ENCODE measurements around the gene BTBD9.
A peak's percentile ranks its signal among the peaks of the same experiment; 100 is the strongest.

BTBD9 gene

DNA sequence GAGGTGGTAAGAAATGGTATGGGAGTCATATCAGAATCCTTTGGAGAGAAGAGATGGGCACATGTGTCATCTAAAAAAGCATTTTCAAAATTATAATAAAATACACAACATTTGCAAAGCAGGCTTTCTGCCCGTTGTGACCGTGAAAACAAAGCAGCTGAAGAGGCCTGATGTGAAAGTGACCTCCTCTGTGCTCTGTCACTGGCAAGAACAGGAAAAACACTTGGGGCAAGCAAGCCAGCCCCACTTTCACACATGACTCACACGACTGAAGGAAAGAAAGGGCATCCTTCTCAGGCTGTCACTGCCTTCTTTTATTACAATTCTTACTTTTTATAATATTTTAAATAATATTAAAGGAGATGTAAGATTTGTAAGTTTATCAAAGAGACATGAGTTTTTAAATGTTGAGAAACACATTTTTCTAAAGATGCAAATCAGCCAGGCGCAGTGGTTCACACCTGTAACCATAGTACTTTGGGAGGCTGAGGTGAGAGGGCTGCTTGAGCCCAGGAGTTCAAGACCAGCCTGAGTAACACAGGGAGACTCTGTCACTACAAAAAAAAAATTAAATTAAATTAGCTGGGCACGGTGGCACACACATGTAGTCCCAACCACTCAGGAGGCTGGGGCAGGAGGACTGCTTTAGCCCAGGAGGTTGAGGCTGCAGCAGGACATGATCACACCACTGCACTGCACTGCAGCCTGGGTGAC lies 143.7 kb downstream of the BTBD9 start:
- no peaks in the 10 kb centered on the region for H3K36me3 Mint-ChIP-seq (ENCODE audit: low read depth)
- intact Hi-C loops (cut with micrococcal nuclease), result loop anchor here (10.0 kb wide), 1 partner anchor 1011 kb away; no protein-coding TSS in a partner anchor
- H3K27me3 Mint-ChIP-seq, result no peaks in the 10 kb centered on the region
- no peak overlapping the region for H3K27ac Mint-ChIP-seq
- H3K9me3 Mint-ChIP-seq, result no peaks in the 10 kb centered on the region
- H3K4me1 Mint-ChIP-seq (ENCODE audit: low read depth), result no peaks in the 10 kb centered on the region
- no peak overlapping the region for H3K4me3 Mint-ChIP-seq

DNA sequence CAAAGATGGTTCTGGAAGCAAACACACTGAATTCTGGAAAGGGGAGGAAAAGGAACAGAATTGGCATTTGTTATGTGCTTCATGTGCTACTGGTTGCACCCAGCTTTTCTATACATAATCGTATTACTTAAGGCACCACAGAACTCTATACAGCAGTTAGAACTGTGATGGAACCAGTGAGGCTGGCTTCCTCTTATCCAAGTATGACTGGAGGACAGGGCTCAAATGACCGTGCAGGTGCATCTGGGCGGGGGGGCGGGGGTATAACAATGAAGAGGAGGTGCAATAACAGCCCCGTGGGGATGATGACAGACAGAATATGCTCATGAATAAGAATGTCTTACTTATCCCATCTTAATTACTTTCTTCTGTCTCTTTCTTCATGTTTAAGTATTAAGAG lies 144.2 kb downstream of the BTBD9 start:
- H3K36me3 Mint-ChIP-seq (ENCODE audit: low read depth), result no peaks in the 10 kb centered on the region
- H3K4me3 Mint-ChIP-seq, result no peak overlapping the region
- no peaks in the 10 kb centered on the region for H3K9me3 Mint-ChIP-seq
- intact Hi-C loops (cut with micrococcal nuclease), result loop anchor here (10.0 kb wide), 1 partner anchor 1011 kb away; no protein-coding TSS in a partner anchor
- H3K4me1 Mint-ChIP-seq (ENCODE audit: low read depth), result no peaks in the 10 kb centered on the region
- no peak overlapping the region for H3K27ac Mint-ChIP-seq
- H3K27me3 Mint-ChIP-seq, result no peaks in the 10 kb centered on the region

DNA sequence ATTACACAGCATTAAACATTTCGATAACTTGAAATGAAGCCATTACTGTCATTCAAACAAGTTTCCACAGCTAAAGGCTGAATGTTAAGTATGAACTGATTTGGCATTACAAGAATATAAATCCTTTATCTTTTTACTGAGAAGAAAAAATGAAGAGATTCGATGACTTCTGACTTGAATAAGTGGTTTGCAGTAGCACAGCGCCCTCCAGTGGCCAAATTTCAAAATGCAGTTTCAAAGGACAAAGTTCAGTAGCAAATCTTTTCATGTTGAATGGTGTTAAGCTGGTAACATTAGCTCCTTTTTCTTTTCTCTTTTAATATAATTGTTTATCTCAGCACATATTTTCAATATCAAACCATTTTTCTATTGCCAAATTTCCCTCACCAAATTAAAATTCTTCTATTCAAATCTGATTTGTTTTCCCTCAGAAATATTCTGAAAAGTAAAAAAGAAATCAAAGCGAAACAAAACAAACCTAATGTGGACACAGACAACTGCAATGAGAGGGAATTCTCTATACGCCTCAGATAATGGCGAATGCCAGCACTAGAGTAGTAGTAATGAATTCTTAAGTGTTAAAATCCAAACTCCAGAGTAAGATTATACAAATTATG lies 145.7 kb downstream of the BTBD9 start:
- no peaks in the 10 kb centered on the region for H3K4me1 Mint-ChIP-seq (ENCODE audit: low read depth)
- intact Hi-C loops (cut with micrococcal nuclease), result loop anchor here (5.0 to 10.0 kb wide), 3 partner anchors 462 to 1009 kb away; no protein-coding TSS in a partner anchor
- no peak overlapping the region for H3K4me3 Mint-ChIP-seq
- H3K9me3 Mint-ChIP-seq, result no peaks in the 10 kb centered on the region
- H3K27ac Mint-ChIP-seq, result no peak overlapping the region
- no peaks in the 10 kb centered on the region for H3K27me3 Mint-ChIP-seq
- no peaks in the 10 kb centered on the region for H3K36me3 Mint-ChIP-seq (ENCODE audit: low read depth)

DNA sequence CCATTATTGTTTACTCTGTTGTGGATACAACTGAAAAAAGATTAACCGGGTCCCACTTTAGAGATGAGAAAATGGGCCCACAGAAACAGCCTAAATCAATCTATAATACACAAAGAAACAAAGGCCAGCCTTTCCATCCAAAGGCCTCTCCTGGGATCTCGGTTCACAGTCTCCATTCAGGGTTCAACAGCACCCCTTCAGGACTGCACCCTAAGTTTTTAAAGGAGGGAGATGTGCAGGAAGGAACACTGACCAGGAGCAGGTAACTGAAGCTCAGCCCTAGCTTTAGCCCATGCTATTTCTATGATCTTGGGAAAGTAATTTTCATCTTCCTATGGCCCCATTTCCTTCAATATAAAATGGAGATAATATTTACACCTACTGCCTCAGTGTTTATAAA lies 147.7 kb downstream of the BTBD9 start:
- intact Hi-C loops (cut with micrococcal nuclease), result loop anchor here (5.0 to 10.0 kb wide), 3 partner anchors 460 to 1007 kb away; no protein-coding TSS in a partner anchor
- Mint-ChIP-seq H3K27ac (no peak overlapping the region), H3K36me3 (ENCODE audit: low read depth) (no peaks in the 10 kb centered on the region), H3K9me3 (no peaks in the 10 kb centered on the region), H3K27me3 (no peaks in the 10 kb centered on the region), H3K4me1 (ENCODE audit: low read depth) (no peaks in the 10 kb centered on the region), H3K4me3 (no peak overlapping the region)

DNA sequence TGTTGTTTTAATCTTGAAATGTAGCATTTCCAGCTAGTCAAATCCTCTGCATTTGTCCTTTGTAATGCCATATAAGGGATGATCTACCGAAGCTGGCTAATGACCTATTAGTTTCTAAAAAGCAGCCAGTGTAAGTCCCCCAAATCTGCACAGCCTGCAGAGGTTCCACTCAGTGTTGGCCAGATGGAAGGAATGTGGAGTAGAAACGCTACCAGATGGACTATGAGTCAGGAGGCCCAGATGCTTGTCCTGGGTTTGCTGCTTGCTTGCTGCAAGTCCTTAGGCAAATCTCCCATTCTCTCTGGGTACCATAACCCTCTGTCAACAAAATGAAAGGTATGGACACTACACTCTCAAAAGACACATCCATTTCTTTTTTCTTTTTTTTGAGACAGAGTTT lies 149.8 kb downstream of the BTBD9 start:
- intact Hi-C loops (cut with micrococcal nuclease), result loop anchor here (5.0 to 10.0 kb wide), 3 partner anchors 458 to 1005 kb away; no protein-coding TSS in a partner anchor
- Mint-ChIP-seq H3K9me3 (peaks cover 8% of the 10 kb centered on the region), H3K27ac (no peak overlapping the region), H3K36me3 (ENCODE audit: low read depth) (peaks cover 6% of the 10 kb centered on the region), H3K27me3 (no peaks in the 10 kb centered on the region), H3K4me1 (ENCODE audit: low read depth) (peaks cover 2% of the 10 kb centered on the region), H3K4me3 (no peak overlapping the region)

DNA sequence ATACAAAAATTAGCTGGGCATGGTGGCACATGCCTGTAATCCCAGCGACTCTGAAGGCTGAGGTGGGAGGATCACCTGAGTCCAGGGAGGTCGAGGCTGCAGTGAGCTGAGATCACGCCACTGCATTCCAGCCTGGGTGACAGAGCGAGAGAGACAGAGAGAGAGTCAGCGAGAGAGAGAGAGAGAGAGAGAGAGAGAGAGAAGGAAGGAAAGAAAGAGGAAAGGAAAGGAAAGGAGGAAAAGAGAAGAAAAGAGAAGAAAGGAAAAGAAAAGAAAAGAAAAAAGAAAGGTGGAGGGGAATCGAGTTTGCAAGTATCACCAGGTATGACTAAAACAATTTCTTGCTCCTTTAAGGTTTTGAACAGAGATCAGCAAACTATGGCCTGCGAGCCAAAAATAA lies 152.3 kb downstream of the BTBD9 start:
- Mint-ChIP-seq H3K36me3 (ENCODE audit: low read depth) (peaks cover 6% of the 10 kb centered on the region), H3K27me3 (no peaks in the 10 kb centered on the region), H3K4me3 (no peak overlapping the region), H3K9me3 (peaks cover 8% of the 10 kb centered on the region), H3K4me1 (ENCODE audit: low read depth) (peaks cover 5% of the 10 kb centered on the region), H3K27ac (no peak overlapping the region)
- intact Hi-C loops (cut with micrococcal nuclease), result no loop called here

DNA sequence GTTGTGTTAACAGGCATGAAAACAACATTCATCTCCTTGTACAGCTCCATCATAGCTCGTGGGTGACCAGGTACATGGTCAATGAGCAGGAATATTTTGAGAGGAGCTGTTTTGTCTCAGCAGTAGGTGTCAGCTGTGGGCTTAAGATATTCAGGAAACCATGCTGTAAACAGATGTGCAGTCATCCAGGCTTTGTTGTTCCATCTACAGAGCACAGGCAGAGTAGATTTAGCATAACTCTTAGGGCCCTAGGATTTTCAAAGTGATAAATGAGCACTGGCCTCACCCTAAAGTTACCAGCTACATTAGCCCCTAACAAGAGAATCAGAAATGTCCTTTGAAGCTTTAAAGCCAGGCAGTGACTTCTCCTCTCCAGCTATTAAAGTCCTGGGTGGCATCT lies 154.2 kb downstream of the BTBD9 start:
- Mint-ChIP-seq H3K4me1 (ENCODE audit: low read depth) (peaks cover 5% of the 10 kb centered on the region), H3K4me3 (no peak overlapping the region), H3K27ac (no peak overlapping the region), H3K9me3 (peaks cover 8% of the 10 kb centered on the region), H3K36me3 (ENCODE audit: low read depth) (peaks cover 6% of the 10 kb centered on the region), H3K27me3 (no peaks in the 10 kb centered on the region)
- intact Hi-C loops (cut with micrococcal nuclease), result no loop called here

DNA sequence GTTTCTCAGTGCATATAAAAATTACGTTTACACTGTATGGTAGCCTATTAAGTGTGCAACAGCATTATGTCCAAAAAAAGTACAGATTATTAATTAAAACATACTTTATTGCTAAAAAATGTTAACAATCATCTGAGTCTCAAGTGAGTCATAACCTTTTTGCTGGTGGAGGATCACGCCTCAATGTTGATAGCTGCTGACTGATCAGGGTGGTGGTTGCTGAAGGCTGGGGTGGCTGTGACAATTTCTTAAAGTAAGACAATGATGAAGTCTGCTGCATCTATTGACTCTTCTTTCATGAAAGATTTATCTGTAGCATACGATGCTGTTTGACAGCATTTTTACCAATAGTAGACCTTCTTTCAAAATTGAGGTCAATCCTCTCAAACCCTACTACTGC lies 155.1 kb downstream of the BTBD9 start:
- Mint-ChIP-seq H3K4me3 (no peak overlapping the region), H3K27me3 (no peaks in the 10 kb centered on the region), H3K4me1 (ENCODE audit: low read depth) (peaks cover 5% of the 10 kb centered on the region), H3K27ac (no peak overlapping the region), H3K9me3 (peaks cover 8% of the 10 kb centered on the region), H3K36me3 (ENCODE audit: low read depth) (peaks cover 6% of the 10 kb centered on the region)
- intact Hi-C loops (cut with micrococcal nuclease), result no loop called here

DNA sequence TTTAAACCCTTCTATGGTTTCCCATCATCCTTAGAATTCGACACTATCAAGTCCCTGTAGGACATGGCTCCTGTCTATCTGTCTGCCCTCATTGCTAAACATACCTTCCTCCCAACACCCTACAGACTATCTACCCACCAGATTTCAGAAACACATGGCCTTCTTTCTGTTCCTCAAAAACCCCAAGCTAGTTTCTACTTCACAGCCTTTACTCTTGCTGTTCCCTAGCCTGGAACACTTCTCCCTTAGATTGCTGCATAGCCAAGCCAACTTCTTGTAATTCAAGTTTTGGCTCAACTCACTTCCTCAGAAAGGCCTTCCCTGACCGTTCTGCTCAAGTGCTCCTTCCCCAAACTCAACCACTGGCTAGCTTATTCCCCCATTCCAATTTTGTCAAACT lies 156.2 kb downstream of the BTBD9 start:
- peaks cover 5% of the 10 kb centered on the region for H3K4me1 Mint-ChIP-seq (ENCODE audit: low read depth)
- H3K27ac Mint-ChIP-seq, result no peak overlapping the region
- no peaks in the 10 kb centered on the region for H3K27me3 Mint-ChIP-seq
- intact Hi-C loops (cut with micrococcal nuclease), result no loop called here
- H3K36me3 Mint-ChIP-seq (ENCODE audit: low read depth), result peaks cover 6% of the 10 kb centered on the region
- H3K4me3 Mint-ChIP-seq, result no peak overlapping the region
- peaks cover 8% of the 10 kb centered on the region for H3K9me3 Mint-ChIP-seq

DNA sequence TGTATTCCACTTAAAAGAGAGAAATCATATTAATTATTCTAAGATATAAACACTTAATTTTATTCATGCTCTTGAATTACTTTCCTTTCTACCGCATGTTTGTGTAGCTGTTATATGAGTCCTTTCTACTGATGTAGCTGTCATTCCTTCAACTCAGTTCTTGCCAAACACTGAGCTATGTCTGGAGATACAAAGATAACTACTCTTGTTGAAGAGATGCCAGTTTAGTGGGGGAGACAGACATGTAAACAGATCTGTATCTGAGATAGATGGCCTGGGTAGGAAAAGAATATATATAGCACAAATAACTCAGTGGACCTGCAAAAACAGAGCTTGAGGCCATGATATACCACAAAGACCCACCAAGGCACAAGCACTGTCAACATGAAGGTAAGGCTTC lies 157.3 kb downstream of the BTBD9 start:
- intact Hi-C loops (cut with micrococcal nuclease), result no loop called here
- H3K27me3 Mint-ChIP-seq, result no peaks in the 10 kb centered on the region
- peaks cover 10% of the 10 kb centered on the region for H3K4me1 Mint-ChIP-seq (ENCODE audit: low read depth)
- H3K9me3 Mint-ChIP-seq, result peaks cover 8% of the 10 kb centered on the region
- no peak overlapping the region for H3K4me3 Mint-ChIP-seq
- peaks cover 6% of the 10 kb centered on the region for H3K36me3 Mint-ChIP-seq (ENCODE audit: low read depth)
- no peak overlapping the region for H3K27ac Mint-ChIP-seq

DNA sequence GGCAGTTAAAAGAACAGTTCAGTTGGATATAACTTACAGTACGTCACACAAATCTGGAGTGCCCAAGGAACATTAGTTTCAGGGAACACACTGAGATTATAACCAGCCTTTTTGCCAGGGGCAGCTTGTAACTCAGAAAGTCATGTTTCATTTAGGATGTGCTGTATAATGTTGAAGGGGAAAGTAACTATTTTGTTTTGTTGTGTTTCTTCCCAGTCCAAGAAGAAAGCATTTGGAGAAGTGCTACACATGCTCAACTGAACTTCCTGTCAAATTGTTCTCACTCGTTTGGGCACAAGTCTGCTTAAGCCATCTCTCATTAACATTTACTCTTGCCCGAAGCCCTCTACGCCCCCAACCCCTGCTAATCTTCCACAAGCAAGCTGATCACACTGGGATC lies 157.9 kb downstream of the BTBD9 start:
- H3K27ac Mint-ChIP-seq, result no peak overlapping the region
- peaks cover 8% of the 10 kb centered on the region for H3K9me3 Mint-ChIP-seq
- no peak overlapping the region for H3K4me3 Mint-ChIP-seq
- H3K4me1 Mint-ChIP-seq (ENCODE audit: low read depth), result peaks cover 15% of the 10 kb centered on the region
- peaks cover 6% of the 10 kb centered on the region for H3K36me3 Mint-ChIP-seq (ENCODE audit: low read depth)
- H3K27me3 Mint-ChIP-seq, result no peaks in the 10 kb centered on the region
- intact Hi-C loops (cut with micrococcal nuclease), result no loop called here

DNA sequence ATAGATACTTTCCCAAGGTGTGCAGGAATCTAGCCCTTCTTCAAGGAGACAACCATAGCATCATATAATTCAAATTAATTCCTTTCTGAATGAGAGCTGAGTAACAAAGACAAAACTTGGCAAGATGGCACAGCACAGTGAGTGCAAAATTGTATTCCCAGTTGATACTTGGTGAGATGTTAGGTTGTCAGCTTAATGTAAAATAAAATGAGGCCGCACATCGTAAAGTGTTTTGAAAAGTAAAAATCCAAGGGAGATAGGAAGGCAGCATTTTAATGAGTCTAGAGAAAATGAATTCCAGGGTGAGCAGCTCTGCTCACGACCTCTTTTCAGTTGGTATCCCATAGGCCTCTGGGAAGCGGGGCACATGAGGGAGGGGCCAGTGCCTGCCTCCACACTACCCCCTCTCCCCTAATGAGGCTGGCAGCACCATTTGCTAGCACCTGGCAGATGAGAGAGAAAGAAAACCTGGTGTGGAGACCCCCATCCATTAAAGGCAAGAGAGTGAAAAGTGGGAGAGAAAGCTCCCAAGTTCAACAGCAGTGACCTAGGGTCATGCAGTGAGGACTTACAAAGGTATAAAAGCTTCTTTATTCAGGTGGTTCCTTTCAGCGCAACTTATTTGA lies 158.4 kb downstream of the BTBD9 start:
- peaks cover 7% of the 10 kb centered on the region for H3K9me3 Mint-ChIP-seq
- H3K4me1 Mint-ChIP-seq (ENCODE audit: low read depth), result peaks cover 18% of the 10 kb centered on the region
- H3K4me3 Mint-ChIP-seq, result no peak overlapping the region
- H3K27me3 Mint-ChIP-seq, result no peaks in the 10 kb centered on the region
- no peak overlapping the region for H3K27ac Mint-ChIP-seq
- intact Hi-C loops (cut with micrococcal nuclease), result no loop called here
- H3K36me3 Mint-ChIP-seq (ENCODE audit: low read depth), result peaks cover 6% of the 10 kb centered on the region

DNA sequence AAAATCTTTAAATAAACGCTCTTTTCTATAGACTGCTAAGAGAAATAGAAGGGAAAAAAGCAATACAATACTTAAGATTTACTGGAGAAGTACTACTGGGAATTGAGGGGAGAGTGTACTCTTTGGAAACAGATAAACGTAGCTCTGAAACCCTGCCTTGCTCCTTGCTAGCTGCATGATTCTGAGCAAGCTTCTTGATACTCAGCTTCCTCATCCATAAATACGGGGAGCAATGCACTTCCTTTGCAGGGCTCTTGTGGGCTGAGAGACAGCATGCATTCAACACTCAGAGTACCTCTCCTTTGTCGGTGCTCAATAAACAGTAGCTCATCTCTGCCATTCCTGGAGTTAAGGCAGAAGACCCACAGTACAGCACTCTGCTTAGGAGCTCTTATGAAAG lies 159.7 kb downstream of the BTBD9 start:
- intact Hi-C loops (cut with micrococcal nuclease), result no loop called here
- H3K27me3 Mint-ChIP-seq, result no peaks in the 10 kb centered on the region
- no peak overlapping the region for H3K4me3 Mint-ChIP-seq
- peak overlapping the region; percentile 18 for H3K27ac Mint-ChIP-seq
- no peaks in the 10 kb centered on the region for H3K36me3 Mint-ChIP-seq (ENCODE audit: low read depth)
- no peaks in the 10 kb centered on the region for H3K9me3 Mint-ChIP-seq
- H3K4me1 Mint-ChIP-seq (ENCODE audit: low read depth), result peaks cover 16% of the 10 kb centered on the region

DNA sequence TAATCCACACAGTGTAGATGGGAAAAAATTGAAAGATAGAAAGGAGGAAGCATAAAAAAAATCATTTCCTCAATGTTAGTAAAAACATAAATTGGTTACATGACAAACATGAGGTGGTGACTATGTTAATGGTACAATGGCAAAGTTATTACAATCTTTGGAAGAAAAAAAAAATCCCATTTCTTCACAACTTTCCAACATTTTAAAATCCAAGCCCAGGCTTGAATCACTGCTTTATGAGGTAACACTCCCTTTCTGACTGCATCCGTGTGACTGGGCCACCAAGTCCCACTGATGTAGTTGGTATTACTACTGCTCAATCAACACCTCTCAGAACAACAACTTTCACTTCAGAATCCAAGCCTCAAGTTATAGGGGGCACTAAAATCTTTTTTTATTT lies 160.4 kb downstream of the BTBD9 start:
- peaks cover 13% of the 10 kb centered on the region for H3K4me1 Mint-ChIP-seq (ENCODE audit: low read depth)
- no peak overlapping the region for H3K4me3 Mint-ChIP-seq
- no peak overlapping the region for H3K27ac Mint-ChIP-seq
- intact Hi-C loops (cut with micrococcal nuclease), result no loop called here
- no peaks in the 10 kb centered on the region for H3K27me3 Mint-ChIP-seq
- no peaks in the 10 kb centered on the region for H3K36me3 Mint-ChIP-seq (ENCODE audit: low read depth)
- H3K9me3 Mint-ChIP-seq, result no peaks in the 10 kb centered on the region

All from dendritic cell treated with granulocyte-macrophage colony-stimulating factor and Interleukin-4, amounts not matched to agents 40 ng/mL and 50 ng/mL, for 4 days (primary cell).